Measurements from ENCODE around the gene MGAT4B. TPM values are rescaled to one million over a fixed set of nuclear protein-coding genes. Genes with fewer than 3 reads are reported as not detected.
A peak's percentile ranks its signal among the peaks of the same experiment; 100 is the strongest.

MGAT4B gene
- total RNA-seq, 2 donors from 2014 or later = 332 to 540 TPM

DNA sequence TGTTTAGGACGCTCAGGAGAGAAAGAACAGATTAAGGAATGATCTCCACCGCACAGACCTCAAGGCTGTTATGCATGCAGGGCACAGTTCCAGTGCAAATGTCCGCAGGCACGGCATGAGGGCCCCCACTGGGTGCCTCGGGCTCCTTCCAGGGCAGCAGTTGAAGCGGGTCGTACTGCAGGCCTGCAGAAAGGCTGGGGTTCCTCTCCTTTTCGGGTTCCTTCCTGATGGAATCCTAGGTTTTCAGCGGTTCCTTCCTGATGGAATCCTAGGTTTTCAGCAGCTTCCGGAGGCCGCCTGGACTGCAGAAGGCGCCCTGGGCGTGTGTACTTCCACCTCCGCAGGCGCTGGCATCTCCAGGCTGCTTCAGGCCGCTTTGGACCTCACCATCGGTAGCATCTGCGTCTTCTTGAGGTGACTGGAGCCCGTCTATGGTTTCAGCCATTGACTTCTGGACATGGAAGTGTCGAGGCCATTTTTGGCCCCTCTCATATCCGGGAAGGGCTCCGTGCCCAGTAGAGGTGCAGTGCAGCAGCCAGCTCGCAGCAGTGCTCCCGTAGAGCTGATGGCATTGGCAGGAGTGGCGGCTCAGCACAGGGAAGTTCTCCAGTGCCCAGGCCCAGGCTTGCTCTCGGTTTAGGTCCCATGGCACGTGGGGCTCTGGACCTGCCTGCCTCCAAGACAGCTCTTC, 5.6 kb upstream of the MGAT4B start:
- Histone ChIP-seq H3K4me3 (no peak overlapping the region), H3K9me3 (no peaks in the 10 kb centered on the region), H3K27ac (no peak overlapping the region), H3K4me1 (peaks cover 5% of the 10 kb centered on the region), H3K36me3 (no peaks in the 10 kb centered on the region), H3K9ac (ENCODE audit: low read depth in 2 of 2, low read length in 2 of 2) (no peak overlapping the region), H3K27me3 (no peaks in the 10 kb centered on the region)
- TF ChIP-seq CTCF (IDR thresholded peaks at IDR 0.05) = no peak
- intact Hi-C loops (cut with DNase I) = no loop called here
- no peak for DNase-seq

- Histone ChIP-seq H3K4me1 (peaks cover 39% of the 10 kb centered on the region), H3K27me3 (no peaks in the 10 kb centered on the region), H3K27ac (peak overlapping the region; percentile 99), H3K4me3 (peak overlapping the region; percentile 84), H3K9ac (ENCODE audit: low read depth in 2 of 2, low read length in 2 of 2) (peak overlapping the region; percentile 96), H3K36me3 (peaks cover 7% of the 10 kb centered on the region), H3K9me3 (no peaks in the 10 kb centered on the region)
- intact Hi-C loops (cut with DNase I) = loop anchor here (10.0 kb wide), 1 partner anchor 99 kb away; the partner anchor contains the start of gene TBC1D9B
- DNase-seq = peak; percentile 31
- TF ChIP-seq CTCF (IDR thresholded peaks at IDR 0.05) = no peak
Observed at GRCh38 chr5:179805529-179806249, 977 bp downstream of the MGAT4B start.

GRCh38 chr5:179805070-179805528, 1.6 kb downstream of the MGAT4B start:
- Histone ChIP-seq H3K4me1 (peaks cover 39% of the 10 kb centered on the region), H3K27me3 (no peaks in the 10 kb centered on the region), H3K27ac (peak overlapping the region; percentile 99), H3K36me3 (peaks cover 8% of the 10 kb centered on the region), H3K4me3 (peak overlapping the region; percentile 84), H3K9me3 (no peaks in the 10 kb centered on the region), H3K9ac (ENCODE audit: low read depth in 2 of 2, low read length in 2 of 2) (peak overlapping the region; percentile 96)
- TF ChIP-seq CTCF (IDR thresholded peaks at IDR 0.05) = no peak
- DNase-seq = peak; percentile 88
- intact Hi-C loops (cut with DNase I) = loop anchor here (10.0 kb wide), 1 partner anchor 100 kb away; the partner anchor contains the start of gene TBC1D9B

DNA sequence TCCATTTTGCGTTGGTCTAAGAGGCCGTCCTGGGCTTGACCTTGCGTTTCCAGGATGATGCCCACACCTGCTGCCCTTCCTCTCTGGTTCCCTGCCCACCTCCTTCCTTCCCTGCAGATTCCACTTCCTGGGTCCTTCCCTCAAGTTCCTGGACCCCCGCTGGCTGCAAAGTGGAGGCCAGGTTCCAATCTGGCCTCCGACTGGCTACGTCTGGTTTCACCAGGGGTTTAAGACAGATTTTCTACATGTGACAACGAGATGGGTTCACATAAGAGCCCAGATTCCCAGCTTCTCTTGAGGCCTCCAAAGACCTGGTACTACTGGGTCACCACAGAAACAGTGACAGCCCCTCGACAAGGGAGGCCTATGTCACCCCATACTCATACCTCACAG, 2.1 kb downstream of the MGAT4B start:
- intact Hi-C loops (cut with DNase I) = loop anchor here (10.0 kb wide), 1 partner anchor 100 kb away; the partner anchor contains the start of gene TBC1D9B

More for the DNA sequence above, 2.1 kb downstream of the MGAT4B start:
- peak overlapping the region; percentile 99 for H3K27ac ChIP-seq
- H3K36me3 ChIP-seq = peaks cover 10% of the 10 kb centered on the region
- no peaks in the 10 kb centered on the region for H3K27me3 ChIP-seq
- no peak for DNase-seq
- no peak for TF ChIP-seq CTCF (IDR thresholded peaks at IDR 0.05)
- no peaks in the 10 kb centered on the region for H3K9me3 ChIP-seq
- H3K4me3 ChIP-seq = peak overlapping the region; percentile 84
- peak overlapping the region; percentile 27 to 96 for H3K9ac ChIP-seq (ENCODE audit: low read depth in 2 of 2, low read length in 2 of 2)
- peaks cover 39% of the 10 kb centered on the region for H3K4me1 ChIP-seq

Data from colonic mucosa (tissue), 4 donors.